ENCODE results near the gene PRR19.

PRR19 gene

DNA sequence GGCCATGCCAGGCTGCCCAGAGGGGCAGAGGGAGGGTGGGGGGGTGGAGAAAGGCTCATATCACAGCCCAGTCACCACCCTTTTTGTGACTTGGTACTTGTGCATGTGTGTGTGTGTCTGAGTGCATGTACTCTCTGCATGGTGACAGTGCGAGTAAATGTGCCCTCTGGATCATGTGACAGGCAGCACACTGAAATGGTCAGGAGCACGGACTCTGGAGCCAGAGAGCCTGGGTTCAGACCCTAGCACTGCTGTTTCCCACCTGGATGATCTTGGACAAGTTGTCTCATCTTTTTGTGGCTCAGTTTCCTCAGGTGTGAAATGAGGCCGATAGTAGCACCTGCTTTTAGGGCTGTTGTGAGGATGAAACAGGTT is 30.9 kb upstream of the PRR19 start:
- peak; percentile 61 for DNase-seq (ENCODE audit: low spot score)

DNA sequence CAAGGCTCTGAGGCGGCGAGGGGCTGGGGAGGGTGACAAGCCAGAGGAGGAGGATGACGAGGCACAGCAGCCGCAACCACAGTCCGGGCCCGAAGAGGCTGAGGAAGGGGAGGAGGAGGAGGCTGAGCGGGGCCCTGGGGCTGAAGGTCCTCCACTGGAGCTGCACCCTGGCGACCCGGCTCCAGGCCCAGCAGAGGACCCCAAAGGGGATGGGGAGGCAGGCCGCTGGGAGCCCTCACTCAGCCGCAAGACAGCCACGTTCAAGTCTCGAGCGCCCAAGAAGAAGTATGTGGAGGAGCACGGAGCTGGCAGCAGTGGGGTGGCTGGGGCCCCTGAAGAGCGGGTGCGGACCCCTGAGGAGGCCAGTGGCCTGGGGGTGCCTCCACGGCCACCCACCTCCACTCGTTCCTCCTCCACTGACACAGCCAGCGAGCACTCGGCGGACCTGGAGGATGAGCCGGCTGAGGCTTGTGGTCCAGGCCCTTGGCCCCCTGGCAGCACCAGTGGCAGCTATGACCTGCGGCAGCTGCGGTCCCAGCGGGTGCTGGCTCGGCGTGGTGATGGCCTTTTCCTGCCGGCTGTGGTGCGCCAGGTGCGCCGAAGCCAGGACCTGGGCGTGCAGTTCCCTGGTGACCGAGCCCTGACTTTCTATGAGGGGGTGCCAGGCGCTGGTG is 29.9 kb upstream of the PRR19 start:
- DNase-seq (ENCODE audit: low spot score) = no peak

DNA sequence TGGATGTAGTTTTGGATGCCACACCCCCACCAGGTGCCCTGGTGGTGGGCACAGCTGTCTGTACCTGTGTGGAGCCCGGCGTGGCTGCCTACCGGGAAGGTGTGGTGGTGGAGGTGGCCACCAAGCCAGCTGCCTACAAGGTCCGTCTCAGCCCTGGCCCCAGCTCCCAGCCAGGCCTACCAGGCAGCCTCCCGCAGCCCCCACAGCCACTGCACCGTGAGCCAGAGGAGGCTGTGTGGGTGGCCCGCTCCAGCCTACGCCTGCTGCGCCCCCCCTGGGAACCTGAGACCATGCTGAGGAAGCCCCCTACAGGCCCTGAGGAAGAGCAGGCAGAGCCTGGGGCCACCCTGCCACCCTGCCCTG is 29.4 kb upstream of the PRR19 start:
- no peak for DNase-seq (ENCODE audit: low spot score)

DNA sequence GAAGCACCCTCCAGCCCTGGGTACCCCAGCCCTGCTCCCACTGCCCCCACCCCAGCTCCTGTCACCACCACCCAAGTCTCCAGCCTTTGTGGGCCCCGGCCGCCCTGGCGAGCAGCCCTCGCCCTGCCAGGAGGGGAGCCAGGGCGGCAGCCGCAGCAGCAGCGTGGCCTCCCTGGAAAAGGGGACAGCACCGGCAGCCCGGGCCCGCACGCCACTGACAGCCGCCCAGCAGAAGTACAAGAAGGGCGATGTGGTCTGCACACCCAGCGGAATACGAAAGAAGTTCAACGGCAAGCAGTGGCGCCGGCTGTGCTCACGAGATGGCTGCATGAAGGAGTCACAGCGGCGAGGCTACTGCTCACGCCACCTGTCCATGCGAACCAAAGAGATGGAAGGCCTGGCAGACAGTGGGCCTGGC is 28.9 kb upstream of the PRR19 start:
- DNase-seq (ENCODE audit: low spot score) = no peak

DNA sequence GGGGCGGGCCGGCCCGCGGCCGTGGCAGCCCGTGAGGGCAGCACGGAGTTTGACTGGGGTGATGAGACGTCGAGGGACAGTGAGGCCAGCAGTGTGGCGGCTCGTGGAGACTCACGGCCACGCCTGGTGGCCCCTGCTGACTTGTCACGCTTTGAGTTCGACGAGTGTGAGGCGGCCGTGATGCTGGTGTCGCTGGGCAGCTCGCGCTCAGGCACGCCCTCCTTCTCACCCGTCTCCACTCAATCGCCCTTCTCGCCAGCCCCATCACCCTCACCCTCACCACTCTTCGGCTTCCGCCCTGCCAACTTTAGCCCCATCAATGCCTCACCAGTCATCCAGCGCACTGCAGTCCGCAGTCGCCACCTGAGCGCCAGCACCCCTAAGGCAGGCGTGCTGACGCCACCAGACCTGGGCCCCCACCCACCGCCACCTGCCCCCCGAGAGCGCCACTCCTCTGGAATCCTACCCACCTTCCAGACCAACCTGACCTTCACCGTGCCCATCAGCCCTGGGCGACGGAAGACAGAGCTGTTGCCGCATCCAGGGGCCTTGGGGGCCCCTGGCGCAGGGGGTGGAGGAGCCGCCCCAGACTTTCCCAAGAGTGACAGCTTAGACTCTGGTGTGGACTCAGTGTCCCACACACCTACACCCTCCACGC is 28.4 kb upstream of the PRR19 start:
- no peak for DNase-seq (ENCODE audit: low spot score)

DNA sequence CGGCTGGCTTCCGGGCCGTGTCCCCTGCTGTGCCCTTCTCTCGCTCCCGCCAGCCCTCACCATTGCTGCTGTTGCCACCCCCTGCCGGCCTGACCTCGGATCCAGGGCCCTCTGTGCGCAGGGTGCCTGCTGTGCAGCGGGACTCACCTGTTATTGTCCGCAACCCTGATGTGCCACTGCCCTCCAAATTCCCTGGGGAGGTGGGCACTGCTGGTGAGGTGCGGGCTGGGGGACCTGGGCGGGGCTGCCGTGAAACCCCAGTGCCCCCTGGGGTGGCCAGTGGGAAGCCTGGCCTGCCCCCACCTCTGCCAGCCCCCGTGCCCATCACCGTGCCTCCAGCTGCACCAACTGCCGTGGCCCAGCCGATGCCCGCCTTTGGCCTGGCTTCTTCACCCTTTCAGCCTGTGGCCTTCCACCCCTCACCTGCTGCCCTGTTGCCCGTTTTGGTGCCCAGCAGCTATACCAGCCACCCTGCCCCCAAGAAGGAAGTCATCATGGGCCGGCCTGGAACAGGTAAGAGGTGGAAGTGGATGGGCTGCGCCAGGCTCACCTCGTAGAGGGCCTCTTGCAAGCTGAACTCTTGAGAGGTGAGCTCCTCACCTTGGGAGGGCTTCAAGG is 27.8 kb upstream of the PRR19 start:
- no peak for DNase-seq (ENCODE audit: low spot score)

DNA sequence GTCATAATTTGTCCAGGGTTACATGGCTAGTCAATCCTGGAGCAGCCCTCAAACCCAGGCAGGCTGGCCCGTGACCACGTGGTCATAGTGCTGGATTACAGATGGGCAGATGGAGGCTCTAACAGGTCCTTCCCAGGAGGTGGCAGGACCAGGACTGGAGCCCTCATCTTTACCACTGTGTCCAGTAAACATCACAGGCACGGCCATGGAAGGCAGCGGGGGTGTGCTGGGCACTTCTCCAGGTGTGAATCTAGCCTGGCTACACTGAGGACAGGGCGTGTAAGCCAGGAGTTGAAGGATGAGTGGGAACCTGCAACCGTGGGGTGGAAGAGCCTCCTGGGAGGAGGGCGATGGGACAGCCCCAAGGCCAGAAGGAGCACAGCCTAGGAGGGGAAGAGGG is 26.8 kb upstream of the PRR19 start:
- no peak for DNase-seq (ENCODE audit: low spot score)

DNA sequence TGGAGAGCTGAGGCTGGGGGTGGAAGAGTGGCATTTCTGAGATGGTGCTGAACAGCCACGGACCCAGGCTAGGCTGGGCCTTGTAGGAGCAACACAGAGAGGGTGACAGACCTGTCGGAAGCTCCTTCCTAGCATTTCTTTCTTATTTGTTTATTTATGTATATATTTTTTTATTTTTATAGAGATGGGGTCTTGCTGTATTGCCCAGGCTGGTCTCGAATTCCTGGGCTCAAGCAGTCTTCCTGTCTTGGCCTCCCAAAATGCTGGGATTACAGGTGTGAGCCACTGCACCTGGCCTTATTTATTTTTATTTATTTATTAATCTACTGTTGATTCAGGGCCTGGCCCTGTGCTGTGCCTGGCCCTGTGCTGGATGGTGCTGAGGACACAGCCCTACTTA is 26.4 kb upstream of the PRR19 start:
- no peak for DNase-seq (ENCODE audit: low spot score)

DNA sequence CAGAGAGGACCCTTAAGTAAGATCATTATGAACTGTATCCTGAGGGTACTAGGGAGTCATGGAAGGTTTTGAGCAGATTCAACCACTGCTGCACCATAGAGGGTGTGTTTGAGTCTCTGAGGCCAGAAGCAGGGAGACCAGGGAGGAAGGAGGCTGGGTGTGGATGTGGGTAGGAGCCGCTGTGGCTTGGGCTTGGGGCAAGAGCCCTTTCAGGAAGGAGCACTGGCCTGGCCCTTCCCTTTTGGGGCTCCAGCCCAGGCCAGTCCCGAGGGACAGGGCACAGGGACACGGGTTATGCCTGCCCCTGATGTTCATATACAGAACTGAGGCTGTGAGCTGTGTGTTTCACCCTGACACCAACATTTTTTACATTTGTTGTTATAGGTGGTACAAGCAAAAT is 25.6 kb upstream of the PRR19 start:
- no peak for DNase-seq (ENCODE audit: low spot score)

DNA sequence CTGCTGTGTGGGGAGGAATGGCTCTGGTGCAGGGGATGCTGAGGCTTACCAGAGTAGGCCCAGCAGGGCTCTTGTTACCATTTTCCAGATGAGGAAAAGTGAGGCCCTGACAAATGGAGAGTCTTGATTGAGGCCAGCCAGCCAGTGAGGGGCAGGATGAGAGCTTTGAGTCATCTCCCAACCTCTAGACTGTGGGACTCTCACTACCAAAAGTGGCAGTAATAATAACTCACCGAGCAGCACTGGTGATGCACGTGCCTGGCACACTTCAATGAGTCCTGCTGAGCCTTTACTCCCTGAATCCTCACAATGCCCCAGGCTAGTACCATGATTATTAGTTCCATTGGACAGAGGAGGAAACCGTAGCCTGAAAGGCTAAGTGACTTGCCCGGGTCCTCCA is 25.1 kb upstream of the PRR19 start:
- no peak for DNase-seq (ENCODE audit: low spot score)

DNA sequence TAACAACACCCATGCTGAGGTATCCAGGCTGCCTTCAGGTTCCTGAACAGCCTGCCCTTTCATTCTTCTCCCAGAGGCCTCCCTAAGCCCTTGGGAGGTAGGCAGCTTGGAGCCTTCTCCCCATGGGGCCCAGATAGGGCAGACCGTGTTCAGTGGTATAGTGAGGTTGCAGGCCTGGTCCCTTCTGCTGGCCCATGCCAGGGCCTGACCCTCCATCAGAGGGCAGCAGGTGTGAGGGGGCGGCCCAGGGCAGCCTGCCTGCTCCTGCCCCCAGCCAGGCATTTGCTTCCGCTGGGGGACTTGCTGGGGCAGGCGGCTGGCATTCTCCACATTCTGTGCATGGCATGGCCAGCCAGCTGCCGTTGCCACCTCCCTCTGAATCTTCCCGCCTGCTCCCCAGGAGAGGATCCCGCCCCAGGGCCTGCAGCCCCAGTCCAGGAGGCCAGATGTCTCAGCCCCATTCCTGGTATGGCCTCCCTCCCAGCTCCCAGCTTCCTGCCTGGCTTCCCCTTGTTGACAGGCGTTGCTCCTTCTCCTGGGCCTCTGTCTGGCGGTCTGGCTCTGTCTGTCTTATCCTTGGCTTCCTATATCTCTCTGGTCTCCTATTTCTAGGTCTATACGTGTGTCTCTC is 24.0 kb upstream of the PRR19 start:
- DNase-seq (ENCODE audit: low spot score) = no peak

DNA sequence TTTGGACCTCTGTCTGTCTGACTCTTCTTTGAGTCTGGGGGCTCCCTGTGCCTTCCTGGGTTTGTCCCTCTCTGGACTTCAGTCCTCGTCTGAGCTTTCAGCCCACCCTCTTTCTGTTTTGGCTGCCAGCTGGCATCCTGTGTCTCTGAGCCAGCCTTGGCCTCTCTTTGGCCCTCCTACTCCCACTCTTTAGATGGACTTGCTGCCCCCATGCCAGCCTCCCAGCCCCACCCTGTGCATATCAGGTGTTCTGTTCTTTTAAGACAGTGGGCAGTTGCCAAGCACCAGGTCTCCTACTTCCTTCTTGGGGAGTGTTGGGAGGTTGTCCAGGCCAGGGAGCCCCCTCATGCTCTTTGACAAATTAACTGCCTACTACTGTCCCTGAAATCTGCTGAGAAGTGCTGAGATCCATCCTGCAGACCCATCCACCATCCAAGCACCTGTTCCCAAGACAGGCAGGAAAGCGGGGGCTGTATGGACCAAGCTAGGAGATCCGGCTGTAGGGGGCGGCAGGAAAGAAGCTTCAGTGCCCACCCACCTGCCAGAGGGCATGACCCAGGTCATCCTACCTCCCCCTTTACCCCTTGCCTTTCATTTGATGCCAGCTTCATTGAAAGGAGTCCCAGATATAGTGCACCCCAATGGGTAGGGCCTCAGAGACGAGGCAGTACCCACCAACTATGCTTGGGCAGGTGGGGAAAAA is 23.3 kb upstream of the PRR19 start:
- DNase-seq (ENCODE audit: low spot score) = no peak

DNA sequence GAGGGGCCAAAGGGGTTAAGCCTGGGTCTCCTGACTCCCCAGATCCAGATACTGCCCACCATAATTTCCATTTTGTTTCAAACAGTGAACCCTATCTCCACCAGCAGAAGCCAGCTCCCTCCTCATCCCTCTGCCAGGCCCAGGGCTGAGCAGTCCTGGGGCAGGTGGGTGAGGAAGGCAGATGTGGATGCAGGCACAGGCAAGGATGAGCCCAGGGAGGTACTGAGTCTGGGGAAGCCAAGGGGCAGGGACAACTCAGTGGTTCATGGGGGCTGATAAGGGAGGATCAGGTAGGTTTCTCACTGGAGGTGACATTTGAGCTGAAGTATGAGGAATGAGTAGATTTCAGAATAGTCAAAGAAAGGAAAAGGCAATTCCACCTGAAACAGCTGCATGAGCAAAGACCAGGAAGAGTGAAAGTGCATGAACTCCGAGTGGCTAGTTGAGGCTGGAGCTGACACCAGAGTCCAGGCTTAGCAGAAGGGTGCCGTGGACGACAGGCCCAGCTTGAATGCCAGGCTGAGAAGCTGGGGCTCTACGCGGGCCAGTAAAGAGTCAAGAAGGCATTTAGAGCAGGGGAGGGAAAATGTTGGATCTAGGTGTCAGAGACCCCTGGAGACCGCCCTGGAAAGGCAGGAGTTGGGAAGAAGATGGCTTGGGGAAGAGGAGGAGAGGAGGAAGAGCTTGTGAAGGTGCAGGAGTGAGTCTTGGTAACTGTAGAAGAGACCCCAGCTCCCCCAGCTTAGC is 22.6 kb upstream of the PRR19 start:
- peak; percentile 66 for DNase-seq (ENCODE audit: low spot score)

DNA sequence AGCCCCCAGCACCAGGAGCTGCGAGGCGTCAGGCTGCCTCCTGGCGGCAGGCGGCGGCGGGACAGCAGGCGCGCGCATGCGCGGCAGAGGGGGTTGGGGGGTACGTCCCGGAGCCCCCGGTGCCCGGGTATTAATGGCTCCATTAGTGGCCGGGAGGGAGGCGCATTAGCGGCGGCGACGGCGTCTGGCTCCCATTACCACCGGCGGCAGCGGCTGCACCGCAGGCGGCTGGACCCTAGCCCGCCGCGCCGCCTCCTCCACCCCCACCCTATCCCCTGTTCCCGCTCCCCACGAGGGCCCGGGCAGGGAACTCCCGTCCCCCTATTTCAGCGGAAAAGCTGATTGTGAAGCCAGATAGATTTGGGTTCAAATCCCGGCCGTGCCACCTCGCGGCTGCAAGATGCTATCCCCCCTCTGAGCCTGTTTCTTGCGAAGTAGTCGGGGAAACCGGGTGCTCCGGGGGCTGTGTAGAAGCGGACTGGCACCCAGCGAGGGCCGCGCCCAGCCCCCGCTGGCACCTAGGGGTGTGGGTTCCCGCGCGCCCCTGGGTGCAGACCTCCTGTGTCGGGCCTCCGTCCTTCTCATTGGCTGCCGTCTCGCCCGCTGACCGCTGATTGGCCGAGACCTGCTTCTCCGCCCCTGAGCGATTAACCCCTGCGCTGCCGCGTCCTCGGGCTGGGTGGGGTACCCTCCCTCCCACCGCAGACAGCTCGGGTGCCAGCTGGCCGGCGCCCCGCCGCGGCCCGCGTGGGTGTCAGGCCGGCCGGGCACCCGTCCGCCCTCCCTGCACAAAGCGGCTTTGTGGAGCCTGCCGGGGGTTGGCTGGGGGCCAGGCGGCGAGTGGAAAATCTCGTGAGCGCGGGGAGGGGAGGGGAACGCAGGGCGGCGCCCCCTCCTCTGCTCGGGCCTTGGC is 21.8 kb upstream of the PRR19 start:
- peak; percentile 92 for DNase-seq (ENCODE audit: low spot score)

DNA sequence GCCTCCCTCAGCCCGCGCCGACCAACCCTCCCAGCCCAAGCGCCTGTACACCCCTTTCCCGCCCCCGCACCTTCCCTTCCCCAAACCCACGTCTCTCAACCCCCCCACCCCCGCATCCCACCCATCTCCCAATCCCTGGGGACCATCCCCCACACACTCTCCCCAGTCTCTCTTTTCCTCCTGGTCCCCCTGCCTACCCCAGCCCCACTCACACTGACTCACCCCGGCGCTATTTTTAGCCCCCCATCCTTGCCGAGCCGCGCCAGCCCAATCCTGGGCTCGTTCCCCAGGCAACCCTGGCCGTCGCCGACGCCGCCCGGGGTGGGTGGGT is 21.2 kb upstream of the PRR19 start:
- DNase-seq (ENCODE audit: low spot score) = no peak

DNA sequence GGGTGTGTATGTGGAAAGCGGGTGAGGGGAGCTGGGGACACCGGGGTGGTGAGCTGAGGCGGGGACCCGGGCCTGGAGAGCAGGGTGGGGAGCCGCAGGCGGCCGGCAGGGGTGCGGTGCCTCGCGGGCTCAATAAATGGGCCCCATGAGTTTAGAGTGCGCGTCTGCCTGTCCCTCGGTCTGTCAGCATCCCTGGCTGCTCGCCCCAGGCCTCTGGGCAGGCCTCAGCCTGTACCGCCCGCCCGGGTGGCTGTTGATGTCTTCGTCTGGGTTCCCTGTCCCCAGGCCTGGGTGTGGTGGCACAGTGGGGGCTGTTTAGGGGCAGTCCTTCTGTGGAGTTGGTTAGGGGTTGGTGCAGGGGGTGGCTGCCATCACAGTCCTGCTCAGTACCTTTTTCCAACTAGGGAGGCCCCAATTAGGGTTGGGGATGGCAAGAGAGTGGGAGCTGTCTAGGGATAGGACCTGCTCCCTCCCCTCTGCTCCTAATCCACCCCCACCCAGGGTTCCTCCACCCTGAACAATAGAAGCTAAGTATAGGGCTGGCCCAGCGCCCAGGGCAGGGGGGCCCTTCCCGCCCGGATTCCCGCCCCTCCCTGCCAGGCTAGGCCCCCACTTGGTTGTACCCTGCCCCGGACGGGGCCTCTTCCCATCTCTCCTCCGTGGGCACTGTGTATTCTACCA is 20.6 kb upstream of the PRR19 start:
- DNase-seq (ENCODE audit: low spot score) = peak; percentile 84

DNA sequence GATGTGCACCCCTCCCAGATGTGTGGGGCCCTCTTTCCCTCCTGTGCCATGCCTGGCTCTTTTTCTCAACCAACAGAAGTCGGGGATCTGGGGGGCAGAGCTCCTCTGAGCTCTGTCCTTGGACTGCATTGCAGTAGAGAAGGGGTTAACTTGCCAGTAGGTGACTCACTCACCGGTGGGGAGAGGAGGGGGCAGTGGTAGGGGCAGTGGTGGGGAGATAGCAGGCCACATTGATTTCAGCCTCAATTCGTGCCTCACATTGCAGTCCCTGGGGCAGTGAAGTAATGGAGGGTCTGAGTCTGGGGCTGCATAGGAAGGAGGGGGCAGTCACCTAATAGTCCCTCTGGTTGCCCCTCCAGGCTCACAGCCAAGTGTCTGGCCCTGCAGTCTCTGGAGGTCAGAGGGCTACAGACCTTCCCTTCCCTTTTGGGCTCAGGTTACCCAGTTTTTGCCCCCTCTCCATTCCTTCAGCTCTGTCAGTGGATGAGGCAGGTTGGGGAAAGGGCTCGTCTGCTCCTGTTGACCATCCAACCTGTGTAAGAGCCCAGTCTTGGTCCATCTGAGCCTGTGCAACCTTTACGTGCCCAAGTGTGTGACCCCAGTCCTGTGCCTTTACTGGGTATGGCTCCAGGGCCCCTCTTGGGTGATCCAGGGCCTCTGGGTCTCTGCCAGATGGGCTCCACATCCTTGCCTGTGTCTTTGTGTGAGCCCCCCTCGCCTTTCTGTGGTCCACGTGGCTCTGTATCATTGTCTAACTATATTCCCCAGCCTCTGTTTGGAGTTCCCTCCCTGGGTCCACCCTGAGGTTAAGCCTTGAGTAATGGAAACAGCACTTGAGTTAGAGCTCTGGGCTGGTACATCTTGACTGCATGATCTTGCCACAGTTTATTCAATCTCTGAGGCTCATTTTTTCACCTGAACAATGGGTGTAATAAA is 19.8 kb upstream of the PRR19 start:
- peak; percentile 41 for DNase-seq (ENCODE audit: low spot score)

DNA sequence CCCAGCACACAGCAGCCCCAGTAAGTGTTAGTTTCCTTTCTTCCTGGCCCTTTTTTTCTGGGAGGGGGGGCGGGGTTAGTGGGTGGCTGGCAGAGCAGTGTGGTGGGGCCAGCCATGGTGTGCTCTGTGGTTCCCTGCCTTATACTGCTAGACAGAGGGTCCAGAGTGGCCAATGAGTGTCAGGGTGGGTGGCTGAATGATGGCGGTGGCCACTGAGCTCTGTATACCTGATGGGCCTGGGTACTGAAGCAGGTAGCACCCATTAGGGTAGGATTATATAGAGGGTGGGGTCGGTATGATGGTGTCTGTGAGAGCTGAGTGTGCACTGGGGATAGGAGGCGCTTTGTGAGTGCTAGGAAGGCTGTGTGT is 19.1 kb upstream of the PRR19 start:
- DNase-seq (ENCODE audit: low spot score) = no peak
